DND-41 (cell line): ENCODE data around the gene TRAPPC6A.

Experiments
- ATAC-seq: fragments of 200-7000 bp; cut with Tn5 transposase; 3 replicates; pipeline ENCODE4 v1.9.1; 2021; ENCODE audit warnings: low read depth; ENCODE audit not compliant: insufficient read depth
- DNase-seq: peaks from one replicate; pipeline ENCODE4 v3.0.0-alpha.2; 2020
- H2AFZ ChIP-seq: 2 replicates; pipeline ENCODE4 v1.6.0; 2012; ENCODE audit warnings: low read depth, low read length
- H3K27ac ChIP-seq: 2 replicates; pipeline ENCODE4 v1.5.1; 2012; ENCODE audit warnings: low read length, inconsistent platforms
- H3K27me3 ChIP-seq: fragments of 200-600 bp; sonication (generic); 2 replicates; pipeline ENCODE4 v1.6.0; 2012; ENCODE audit warnings: low read length, mild to moderate bottlenecking, inconsistent platforms; ENCODE audit not compliant: insufficient read depth, poor library complexity
- H3K36me3 ChIP-seq: 2 replicates; pipeline ENCODE4 v1.5.1; 2012; ENCODE audit warnings: low read length, inconsistent platforms; ENCODE audit not compliant: insufficient read depth
- H3K4me1 ChIP-seq: 2 replicates; pipeline ENCODE4 v1.5.1; 2012; ENCODE audit warnings: mild to moderate bottlenecking, low read length; ENCODE audit not compliant: insufficient read depth
- H3K4me2 ChIP-seq: 2 replicates; pipeline ENCODE4 v1.6.0; 2012; ENCODE audit warnings: mild to moderate bottlenecking, moderate library complexity, low read length, inconsistent platforms; ENCODE audit not compliant: insufficient read depth
- H3K4me3 ChIP-seq, 2 experiments: fragments of 200-600 bp in 1 of 2; shearing (Covaris generic) in 1 of 2; 2 replicates each; pipeline ENCODE4 v1.5.1; 2012 to 2016; ENCODE audit warnings: inconsistent platforms in 2 of 2, low read length in 2 of 2, mild to moderate bottlenecking in 2 of 2, low read depth in 1 of 2, moderate library complexity in 1 of 2
- H3K79me2 ChIP-seq: 2 replicates; pipeline ENCODE4 v1.6.0; 2012; ENCODE audit warnings: low read length, inconsistent platforms; ENCODE audit not compliant: insufficient read depth
- H3K9ac ChIP-seq: 2 replicates; pipeline ENCODE4 v1.6.0; 2012; ENCODE audit warnings: low read depth, mild to moderate bottlenecking, inconsistent platforms, low read length, moderate library complexity
- H3K9me3 ChIP-seq: 2 replicates; pipeline ENCODE4 v1.5.1; 2012; ENCODE audit warnings: low read length, moderate library complexity, mild to moderate bottlenecking, inconsistent platforms; ENCODE audit not compliant: insufficient read depth, severe bottlenecking
- H4K20me1 ChIP-seq: 2 replicates; pipeline ENCODE4 v1.6.0; 2012; ENCODE audit warnings: low read length; ENCODE audit not compliant: insufficient read depth
- EZH2 ChIP-seq: IDR thresholded peaks from 3 replicates; pipeline ENCODE4 v1.6.1; 2012; ENCODE audit warnings: borderline replicate concordance, low read depth, mild to moderate bottlenecking, moderate library complexity, low read length, inconsistent platforms; ENCODE audit not compliant: severe bottlenecking
- TF ChIP-seq, protein P1 (sequence below): IDR thresholded peaks from 2 replicates; pipeline ENCODE4 v1.5.1; 2012; ENCODE audit warnings: borderline replicate concordance, low read length, moderate library complexity, mild to moderate bottlenecking; ENCODE audit not compliant: poor library complexity, severe bottlenecking; ENCODE audit errors: extremely low read depth

TRAPPC6A gene

GRCh38 chr19:45156011-45156630 is 21.9 kb downstream of the TRAPPC6A start:
- Histone ChIP-seq H3K27me3 (no peaks in the 10 kb centered on the region), H3K36me3 (no peaks in the 10 kb centered on the region), H3K27ac (no peak overlapping the region), H3K4me3 (no peak overlapping the region), H3K79me2 (no peaks in the 10 kb centered on the region), H3K4me2 (no peak overlapping the region), H4K20me1 (peaks cover 3% of the 10 kb centered on the region), H3K9ac (no peak overlapping the region), H2AFZ (no peak overlapping the region), H3K4me1 (no peaks in the 10 kb centered on the region), H3K9me3 (no peaks in the 10 kb centered on the region)
- no peak for TF ChIP-seq EZH2
- TF ChIP-seq, protein P1, sequence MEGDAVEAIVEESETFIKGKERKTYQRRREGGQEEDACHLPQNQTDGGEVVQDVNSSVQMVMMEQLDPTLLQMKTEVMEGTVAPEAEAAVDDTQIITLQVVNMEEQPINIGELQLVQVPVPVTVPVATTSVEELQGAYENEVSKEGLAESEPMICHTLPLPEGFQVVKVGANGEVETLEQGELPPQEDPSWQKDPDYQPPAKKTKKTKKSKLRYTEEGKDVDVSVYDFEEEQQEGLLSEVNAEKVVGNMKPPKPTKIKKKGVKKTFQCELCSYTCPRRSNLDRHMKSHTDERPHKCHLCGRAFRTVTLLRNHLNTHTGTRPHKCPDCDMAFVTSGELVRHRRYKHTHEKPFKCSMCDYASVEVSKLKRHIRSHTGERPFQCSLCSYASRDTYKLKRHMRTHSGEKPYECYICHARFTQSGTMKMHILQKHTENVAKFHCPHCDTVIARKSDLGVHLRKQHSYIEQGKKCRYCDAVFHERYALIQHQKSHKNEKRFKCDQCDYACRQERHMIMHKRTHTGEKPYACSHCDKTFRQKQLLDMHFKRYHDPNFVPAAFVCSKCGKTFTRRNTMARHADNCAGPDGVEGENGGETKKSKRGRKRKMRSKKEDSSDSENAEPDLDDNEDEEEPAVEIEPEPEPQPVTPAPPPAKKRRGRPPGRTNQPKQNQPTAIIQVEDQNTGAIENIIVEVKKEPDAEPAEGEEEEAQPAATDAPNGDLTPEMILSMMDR: no peak
- DNase-seq: no peak
- no peak for ATAC-seq

GRCh38 chr19:45154064-45154827 is 23.8 kb downstream of the TRAPPC6A start:
- Histone ChIP-seq H3K4me1 (no peaks in the 10 kb centered on the region), H4K20me1 (peaks cover 3% of the 10 kb centered on the region), H3K27me3 (no peaks in the 10 kb centered on the region), H3K9me3 (no peaks in the 10 kb centered on the region), H3K79me2 (no peaks in the 10 kb centered on the region), H2AFZ (no peak overlapping the region), H3K4me2 (no peak overlapping the region), H3K9ac (no peak overlapping the region), H3K4me3 (no peak overlapping the region), H3K36me3 (0 out of 2 replicates have a peak, but pooled peaks cover 3% of the 10 kb centered on the region), H3K27ac (no peak overlapping the region)
- DNase-seq: no peak
- TF ChIP-seq, protein P1: no peak
- no peak for TF ChIP-seq EZH2
- ATAC-seq: no peak

- Histone ChIP-seq H3K4me3 (no peak overlapping the region), H3K4me2 (no peak overlapping the region), H2AFZ (no peak overlapping the region), H3K27me3 (no peaks in the 10 kb centered on the region), H3K27ac (no peak overlapping the region), H3K9ac (no peak overlapping the region), H3K4me1 (no peaks in the 10 kb centered on the region), H3K36me3 (0 out of 2 replicates have a peak, but pooled peaks cover 3% of the 10 kb centered on the region), H4K20me1 (peaks cover 3% of the 10 kb centered on the region), H3K9me3 (no peaks in the 10 kb centered on the region), H3K79me2 (no peaks in the 10 kb centered on the region)
- TF ChIP-seq, protein P1: no peak
- TF ChIP-seq EZH2: no peak
- ATAC-seq (no peak), DNase-seq (no peak)
Measured at GRCh38 chr19:45153339-45154063, 24.5 kb downstream of the TRAPPC6A start.
